Thoracic aorta (tissue), 2 donors: Measurements from ENCODE around the gene DIP2B. TPM values are rescaled to one million over a fixed set of nuclear protein-coding genes. Genes with fewer than 3 reads are reported as not detected.

Experiments
- ATAC-seq: fragments of 150-250 bp; one replicate; pipeline ENCODE4 v1.8.0; 2017; ENCODE audit warnings: low read depth; ENCODE audit not compliant: insufficient number of reproducible peaks, low FRiP score
- DNase-seq: peaks from one replicate; pipeline ENCODE4 v3.0.0-alpha.2; 2020; ENCODE audit warnings: low spot score
- H3K27ac ChIP-seq, 2 donors: fragments of 200-600 bp; sonication (generic); 1 replicate in 1 of 2; 2 replicates in 1 of 2; pipeline ENCODE4 v1.5.1; 2016; ENCODE audit warnings: mild to moderate bottlenecking in 2 of 2, moderate library complexity in 2 of 2
- H3K27me3 ChIP-seq: fragments of 200-600 bp; sonication (generic); replicated peaks from 2 replicates; pipeline ENCODE4 v1.6.0; 2016; ENCODE audit warnings: mild to moderate bottlenecking; ENCODE audit not compliant: insufficient read depth
- H3K36me3 ChIP-seq: fragments of 200-600 bp; sonication (generic); one replicate; pipeline ENCODE4 v1.5.1; 2016
- H3K4me1 ChIP-seq, 2 donors: fragments of 200-600 bp; sonication (generic); 1 replicate in 1 of 2; 2 replicates in 1 of 2; pipeline versions ENCODE4 v1.5.1 to v1.6.0; 2016; ENCODE audit warnings: low read depth in 2 of 2, mild to moderate bottlenecking in 1 of 2; ENCODE audit not compliant: control insufficient read depth in 1 of 2
- H3K4me3 ChIP-seq: fragments of 200-600 bp; sonication (generic); 2 replicates; pipeline ENCODE4 v1.5.1; 2016; ENCODE audit warnings: mild to moderate bottlenecking
- H3K9me3 ChIP-seq: fragments of 200-600 bp; sonication (generic); 2 replicates; pipeline ENCODE4 v1.5.1; 2016
- CTCF ChIP-seq: fragments of 200-600 bp; sonication (generic); IDR thresholded peaks from one replicate; pipeline ENCODE4 v1.5.1; 2019; ENCODE audit warnings: antibody characterized with exemption
- total RNA-seq, 2 donors: library from RNA; depleted of rRNA; stranded (reverse); fragments of >200 nt; gene quantifications; one replicate each; pipeline versions ENCODE4 v1.1.0 to v1.2.3, GENCODE V29; 2016

Gene DIP2B
- total RNA-seq, 2 donors from 2014 or later = 22.3 to 22.9 TPM

- no peak for TF ChIP-seq CTCF
- ATAC-seq (no peak), DNase-seq (no peak)
- Histone ChIP-seq H3K4me1 (no peaks in the 10 kb centered on the region), H3K4me3 (no peak overlapping the region), H3K27me3 (no peaks in the 10 kb centered on the region), H3K9me3 (no peaks in the 10 kb centered on the region), H3K27ac (no peak overlapping the region), H3K36me3 (no peaks in the 10 kb centered on the region)
Measured at GRCh38 chr12:50642035-50642451, 137.3 kb downstream of the DIP2B start.

- H3K27me3 ChIP-seq = no peaks in the 10 kb centered on the region
- H3K4me3 ChIP-seq = no peak overlapping the region
- no peak overlapping the region for H3K27ac ChIP-seq
- no peak for ATAC-seq
- TF ChIP-seq CTCF = no peak
- H3K4me1 ChIP-seq = no peaks in the 10 kb centered on the region
- no peak for DNase-seq
- no peaks in the 10 kb centered on the region for H3K9me3 ChIP-seq
- no peaks in the 10 kb centered on the region for H3K36me3 ChIP-seq
Measured at GRCh38 chr12:50642761-50643160, 138.0 kb downstream of the DIP2B start.

- no peaks in the 10 kb centered on the region for H3K9me3 ChIP-seq
- no peak for TF ChIP-seq CTCF
- no peak for DNase-seq
- no peak overlapping the region for H3K4me3 ChIP-seq
- no peak for ATAC-seq
- H3K36me3 ChIP-seq = no peaks in the 10 kb centered on the region
- no peak overlapping the region for H3K27ac ChIP-seq
- H3K4me1 ChIP-seq = no peaks in the 10 kb centered on the region
- no peaks in the 10 kb centered on the region for H3K27me3 ChIP-seq
Measured at GRCh38 chr12:50647031-50647430, 142.2 kb downstream of the DIP2B start.

GRCh38 chr12:50647479-50647878 is 142.7 kb downstream of the DIP2B start:
- ATAC-seq (no peak), DNase-seq (no peak)
- Histone ChIP-seq H3K27ac (no peak overlapping the region), H3K4me1 (no peaks in the 10 kb centered on the region), H3K4me3 (no peak overlapping the region), H3K9me3 (no peaks in the 10 kb centered on the region), H3K27me3 (no peaks in the 10 kb centered on the region), H3K36me3 (no peaks in the 10 kb centered on the region)
- no peak for TF ChIP-seq CTCF

GRCh38 chr12:50650285-50650684 is 145.5 kb downstream of the DIP2B start:
- Histone ChIP-seq H3K9me3 (no peaks in the 10 kb centered on the region), H3K4me3 (no peak overlapping the region), H3K36me3 (no peaks in the 10 kb centered on the region), H3K27me3 (no peaks in the 10 kb centered on the region), H3K4me1 (no peaks in the 10 kb centered on the region), H3K27ac (no peak overlapping the region)
- DNase-seq (no peak), ATAC-seq (no peak)
- no peak for TF ChIP-seq CTCF
